Stomach (tissue), 4 donors: ENCODE measurements around the gene BICD1.

Source experiments
- EP300 ChIP-seq: sonication (generic); formaldehyde crosslinking; IDR thresholded peaks from one replicate; pipeline ENCODE4 v1.6.1; 2017; ENCODE audit warnings: antibody characterized with exemption
- POLR2A ChIP-seq, 4 donors: fragments of 450-650 bp; IDR thresholded peaks; one replicate each; pipeline ENCODE4 v1.6.1; 2016; ENCODE audit warnings: antibody characterized with exemption in 4 of 4, control low read depth in 2 of 4, mild to moderate bottlenecking in 1 of 4, moderate library complexity in 1 of 4
- TF ChIP-seq, protein P1 (sequence below), 7 experiments: fragments of 450-650 bp in 4 of 7; fragments of 200-600 bp in 3 of 7; sonication (generic) in 3 of 7; IDR thresholded peaks; one replicate each; pipeline ENCODE4 v1.5.1; 2016 to 2019; ENCODE audit warnings: antibody characterized with exemption in 7 of 7, control low read depth in 2 of 7, mild to moderate bottlenecking in 1 of 7

GRCh38 chr12:32107359-32108267 is 966 bp downstream of the BICD1 start:
- TF ChIP-seq, protein P1, sequence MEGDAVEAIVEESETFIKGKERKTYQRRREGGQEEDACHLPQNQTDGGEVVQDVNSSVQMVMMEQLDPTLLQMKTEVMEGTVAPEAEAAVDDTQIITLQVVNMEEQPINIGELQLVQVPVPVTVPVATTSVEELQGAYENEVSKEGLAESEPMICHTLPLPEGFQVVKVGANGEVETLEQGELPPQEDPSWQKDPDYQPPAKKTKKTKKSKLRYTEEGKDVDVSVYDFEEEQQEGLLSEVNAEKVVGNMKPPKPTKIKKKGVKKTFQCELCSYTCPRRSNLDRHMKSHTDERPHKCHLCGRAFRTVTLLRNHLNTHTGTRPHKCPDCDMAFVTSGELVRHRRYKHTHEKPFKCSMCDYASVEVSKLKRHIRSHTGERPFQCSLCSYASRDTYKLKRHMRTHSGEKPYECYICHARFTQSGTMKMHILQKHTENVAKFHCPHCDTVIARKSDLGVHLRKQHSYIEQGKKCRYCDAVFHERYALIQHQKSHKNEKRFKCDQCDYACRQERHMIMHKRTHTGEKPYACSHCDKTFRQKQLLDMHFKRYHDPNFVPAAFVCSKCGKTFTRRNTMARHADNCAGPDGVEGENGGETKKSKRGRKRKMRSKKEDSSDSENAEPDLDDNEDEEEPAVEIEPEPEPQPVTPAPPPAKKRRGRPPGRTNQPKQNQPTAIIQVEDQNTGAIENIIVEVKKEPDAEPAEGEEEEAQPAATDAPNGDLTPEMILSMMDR (IDR thresholded peaks at IDR 0.05) = no peak
- TF ChIP-seq POLR2A (IDR thresholded peaks at IDR 0.05) (no peak), EP300 (no peak)
